C4-2B (cell line): ENCODE measurements around the gene F7.

ENCODE experiments used
- H3K27ac ChIP-seq: fragments of 450-650 bp; 2 replicates; pipeline ENCODE4 v1.5.1; 2017
- ZFX ChIP-seq: fragments of 450-650 bp; IDR thresholded peaks from 2 replicates; pipeline ENCODE4 v1.6.1; 2017
- TF ChIP-seq, protein P1 (sequence below): fragments of 450-650 bp; conservative IDR thresholded peaks from 2 replicates; pipeline ENCODE4 v1.5.1; 2017; ENCODE audit warnings: mild to moderate bottlenecking

F7 gene

DNA sequence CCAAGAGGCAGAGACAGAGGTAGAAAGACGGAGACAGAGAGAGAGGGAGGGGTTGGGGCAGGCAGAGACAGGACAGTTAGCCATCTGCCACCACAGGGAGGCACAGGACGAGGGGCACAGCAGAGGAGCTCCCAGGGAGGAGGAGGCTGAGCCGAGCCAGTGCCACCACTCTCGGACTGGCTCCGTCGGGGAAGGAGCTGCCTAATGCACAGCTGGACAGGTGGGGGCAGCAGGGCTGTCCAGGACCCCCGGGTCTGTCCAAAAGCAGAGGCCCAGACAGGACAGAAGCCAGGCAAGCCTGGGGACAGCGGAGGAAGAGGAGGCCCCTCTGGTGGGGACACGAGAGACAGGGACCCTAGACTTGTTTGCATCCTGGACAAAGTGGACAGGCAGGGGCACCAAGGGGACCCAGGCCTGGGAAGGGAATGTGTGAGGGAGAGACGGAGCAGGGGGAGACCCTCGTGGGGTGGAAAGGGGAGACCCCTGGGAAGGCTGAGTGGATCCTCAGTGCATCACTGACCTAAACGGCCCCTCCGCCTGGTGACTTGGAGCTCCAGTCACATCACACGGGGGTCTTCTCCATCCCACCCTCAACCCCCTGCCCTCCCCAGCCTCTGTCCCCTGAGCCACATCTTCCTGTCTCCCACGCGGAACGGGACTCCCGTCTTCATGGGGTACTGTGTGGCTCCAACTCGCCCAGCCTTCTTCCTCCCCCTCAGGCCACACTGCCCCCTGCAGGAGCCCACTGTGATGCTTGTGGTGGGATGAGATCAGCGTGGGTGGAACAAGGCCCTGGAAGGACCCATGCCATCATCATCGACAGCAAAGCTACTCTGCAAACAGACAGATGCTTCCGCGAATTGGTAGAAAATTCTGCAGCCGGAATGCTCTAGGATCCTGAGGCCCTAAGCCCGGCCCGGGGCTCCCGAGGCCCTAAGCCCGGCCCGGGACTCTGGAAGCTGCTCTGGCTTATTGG is 17.9 kb downstream of the F7 start:
- H3K27ac ChIP-seq = no peak overlapping the region
- TF ChIP-seq, protein P1, sequence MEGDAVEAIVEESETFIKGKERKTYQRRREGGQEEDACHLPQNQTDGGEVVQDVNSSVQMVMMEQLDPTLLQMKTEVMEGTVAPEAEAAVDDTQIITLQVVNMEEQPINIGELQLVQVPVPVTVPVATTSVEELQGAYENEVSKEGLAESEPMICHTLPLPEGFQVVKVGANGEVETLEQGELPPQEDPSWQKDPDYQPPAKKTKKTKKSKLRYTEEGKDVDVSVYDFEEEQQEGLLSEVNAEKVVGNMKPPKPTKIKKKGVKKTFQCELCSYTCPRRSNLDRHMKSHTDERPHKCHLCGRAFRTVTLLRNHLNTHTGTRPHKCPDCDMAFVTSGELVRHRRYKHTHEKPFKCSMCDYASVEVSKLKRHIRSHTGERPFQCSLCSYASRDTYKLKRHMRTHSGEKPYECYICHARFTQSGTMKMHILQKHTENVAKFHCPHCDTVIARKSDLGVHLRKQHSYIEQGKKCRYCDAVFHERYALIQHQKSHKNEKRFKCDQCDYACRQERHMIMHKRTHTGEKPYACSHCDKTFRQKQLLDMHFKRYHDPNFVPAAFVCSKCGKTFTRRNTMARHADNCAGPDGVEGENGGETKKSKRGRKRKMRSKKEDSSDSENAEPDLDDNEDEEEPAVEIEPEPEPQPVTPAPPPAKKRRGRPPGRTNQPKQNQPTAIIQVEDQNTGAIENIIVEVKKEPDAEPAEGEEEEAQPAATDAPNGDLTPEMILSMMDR = no peak; the same call in 1 of the 2 replicates
- no peak for TF ChIP-seq ZFX

GRCh38 chr13:113124211-113124970 is 18.8 kb downstream of the F7 start:
- TF ChIP-seq ZFX = no peak
- TF ChIP-seq, protein P1 = no peak
- H3K27ac ChIP-seq = no peak overlapping the region

DNA sequence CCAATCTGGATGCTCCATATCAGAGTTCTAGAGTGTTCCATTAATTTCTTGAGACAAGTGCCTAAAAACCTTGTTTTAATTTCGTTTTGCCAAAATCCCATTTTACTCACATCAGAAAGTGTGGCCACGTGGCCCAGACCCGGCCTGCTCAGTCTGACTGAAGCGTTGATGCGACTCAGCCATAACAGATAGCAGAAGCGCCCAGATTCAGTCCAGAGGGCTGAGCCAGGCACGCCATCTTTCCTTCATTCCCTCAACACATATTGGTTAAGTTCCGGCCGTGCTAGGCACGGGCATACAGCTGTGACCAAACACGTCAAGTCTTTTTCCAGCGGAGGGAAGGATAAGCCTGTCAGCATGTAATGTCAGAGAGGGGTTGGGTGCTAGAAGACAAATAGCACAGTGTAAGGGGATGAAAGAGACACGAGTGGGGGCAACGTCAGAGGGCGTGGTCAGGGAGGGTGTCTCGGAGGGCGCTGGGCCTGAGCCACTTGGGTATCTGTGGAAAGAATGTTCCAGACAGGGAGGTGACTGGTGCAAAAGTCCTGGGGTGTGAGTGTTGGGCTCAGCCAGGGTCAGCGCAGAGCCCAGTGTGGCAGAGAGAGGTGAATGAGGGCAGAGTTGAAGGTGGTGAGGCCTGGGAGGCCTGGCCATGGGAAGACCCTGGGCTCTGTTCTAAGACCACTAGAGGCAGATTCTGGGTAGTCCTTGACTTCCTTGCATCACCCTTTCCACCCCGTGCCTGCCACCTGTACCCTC is 20.1 kb downstream of the F7 start:
- TF ChIP-seq, protein P1 = no peak
- no peak for TF ChIP-seq ZFX
- no peak overlapping the region for H3K27ac ChIP-seq

DNA sequence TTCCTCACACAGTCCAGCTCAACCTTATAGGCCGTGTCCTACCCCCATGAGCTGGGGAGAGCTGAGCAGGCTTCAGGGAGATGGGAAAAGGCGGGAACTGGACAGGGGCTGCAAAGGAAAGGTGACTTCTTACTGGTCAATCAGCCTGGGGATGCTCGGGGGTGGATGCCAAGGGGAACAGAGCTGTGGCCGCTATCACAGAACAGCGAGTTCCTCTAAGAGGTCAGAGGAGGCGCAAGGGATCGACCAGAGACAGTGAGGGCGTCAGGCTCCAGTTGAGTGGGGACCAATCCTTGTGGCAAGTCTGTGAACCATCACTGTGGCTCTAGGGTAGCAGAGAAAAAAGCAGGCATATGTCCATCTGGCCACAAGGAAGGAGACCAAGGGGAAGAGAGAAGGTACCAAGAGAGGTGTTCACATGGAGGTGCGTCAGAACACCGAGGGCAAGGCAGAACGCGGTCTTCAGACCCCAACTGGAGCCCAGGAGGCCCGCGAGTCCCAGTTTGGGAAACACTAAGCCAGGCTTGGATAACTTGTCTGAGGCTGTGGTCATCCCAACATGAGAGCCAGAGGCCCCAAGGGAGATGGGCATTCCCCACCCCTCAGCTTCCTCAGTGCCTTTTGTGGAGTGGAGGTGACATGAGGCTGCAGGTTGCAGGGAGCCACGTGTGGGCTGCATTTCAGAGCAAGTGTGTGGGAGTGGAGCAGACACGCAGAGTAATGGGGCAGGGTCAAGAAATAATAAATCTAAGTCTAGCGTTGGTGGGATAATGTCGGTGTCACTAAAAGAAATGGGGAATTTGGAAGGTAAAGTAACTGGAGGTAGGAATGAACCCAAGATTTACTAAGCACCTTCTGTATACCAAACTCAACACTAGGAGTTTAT is 20.9 kb downstream of the F7 start:
- H3K27ac ChIP-seq = no peak overlapping the region
- TF ChIP-seq ZFX = no peak
- TF ChIP-seq, protein P1 = no peak

DNA sequence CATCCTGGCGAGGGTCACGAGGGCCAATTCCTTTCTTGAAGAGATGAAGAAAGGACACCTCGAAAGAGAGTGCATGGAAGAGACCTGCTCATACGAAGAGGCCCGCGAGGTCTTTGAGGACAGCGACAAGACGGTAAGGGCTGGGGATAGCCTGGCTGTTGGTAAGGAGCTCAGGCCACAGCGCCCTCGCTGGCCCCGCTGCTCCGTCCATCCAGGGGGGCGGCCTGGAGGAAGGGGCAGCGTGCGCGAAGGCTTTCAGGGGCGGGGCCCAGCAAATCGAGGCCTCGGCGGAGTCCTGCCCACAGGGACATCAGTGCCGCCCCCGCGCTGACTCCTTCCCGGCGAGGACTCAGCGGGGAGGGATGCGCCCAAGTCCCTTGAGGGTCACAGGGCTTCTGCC is 23.9 kb downstream of the F7 start:
- TF ChIP-seq, protein P1 = no peak
- no peak overlapping the region for H3K27ac ChIP-seq

- H3K27ac ChIP-seq = no peak overlapping the region
- TF ChIP-seq, protein P1 = no peak
Measured at GRCh38 chr13:113129921-113130750, 24.5 kb downstream of the F7 start.
